ENCODE results near the gene NPEPL1.

GRCh38 chr20:58664883-58665282 is 27.7 kb upstream of the NPEPL1 start:
- no peak for TF ChIP-seq POLR2AphosphoS5 (IDR thresholded peaks at IDR 0.05; ENCODE audit: low read depth, low read length)
- TF ChIP-seq SIN3A (IDR thresholded peaks at IDR 0.05; ENCODE audit: borderline replicate concordance, insufficient read depth, low read length) = no peak
- TF ChIP-seq TAF1 (IDR thresholded peaks at IDR 0.05; ENCODE audit: borderline replicate concordance, insufficient read depth, low read length) = no peak
- TF ChIP-seq REST (IDR thresholded peaks at IDR 0.05; ENCODE audit: insufficient read depth in 1 of 2, low read depth in 2 of 2, low read length in 2 of 2) = no peak

All from PFSK-1 (cell line).